Islet of Langerhans (tissue), 1 donor: ENCODE results near the gene UGT1A7.
"Not testable (repeated sequence)": the region's sequence is repeated elsewhere in the genome, so short reads cannot be mapped to it uniquely, and the experiment has no call there.

Experiments
- FAIRE-seq: peaks from one replicate; lab custom pipeline; 2011; peaks lifted over from hg19 to GRCh38; lab: Jason Lieb, UNC

The UGT1A7 gene

DNA sequence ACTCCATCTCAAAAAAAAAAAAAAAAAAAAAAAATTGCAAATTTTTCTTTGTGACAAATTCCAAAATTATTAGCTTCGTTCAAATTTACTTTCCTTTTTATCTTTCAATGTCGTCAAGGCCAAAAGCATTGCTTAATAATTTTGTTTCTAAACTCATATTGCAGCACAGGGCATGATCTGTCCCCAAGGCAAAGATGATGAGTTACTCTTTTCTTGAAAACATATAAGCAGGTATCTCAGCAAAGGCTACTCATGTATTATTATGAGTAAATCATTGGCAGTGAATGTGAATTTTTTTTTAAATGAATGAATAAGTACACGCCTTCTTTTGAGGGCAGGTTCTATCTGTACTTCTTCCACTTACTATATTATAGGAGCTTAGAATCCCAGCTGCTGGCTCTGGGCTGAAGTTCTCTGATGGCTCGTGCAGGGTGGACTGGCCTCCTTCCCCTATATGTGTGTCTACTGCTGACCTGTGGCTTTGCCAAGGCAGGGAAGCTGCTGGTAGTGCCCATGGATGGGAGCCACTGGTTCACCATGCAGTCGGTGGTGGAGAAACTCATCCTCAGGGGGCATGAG is at the start of gene UGT1A7:
UGT1A7 (plus strand) TSS at position 381 of the 579 bp plus-strand sequence; CDS start at position 418, 37 bp downstream.
- no peak for FAIRE-seq

DNA sequence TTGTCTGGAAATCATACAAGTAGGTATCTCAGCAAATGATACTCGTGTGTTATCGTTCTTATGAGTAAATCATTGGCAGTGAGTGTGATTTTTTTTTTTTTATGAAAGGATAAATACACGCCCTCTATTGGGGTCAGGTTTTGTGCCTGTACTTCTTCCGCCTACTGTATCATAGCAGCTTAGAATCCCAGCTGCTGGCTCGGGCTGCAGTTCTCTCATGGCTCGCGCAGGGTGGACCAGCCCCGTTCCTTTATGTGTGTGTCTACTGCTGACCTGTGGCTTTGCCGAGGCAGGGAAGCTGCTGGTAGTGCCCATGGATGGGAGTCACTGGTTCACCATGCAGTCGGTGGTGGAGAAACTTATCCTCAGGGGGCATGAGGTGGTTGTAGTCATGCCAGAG is 45.4 kb upstream of the UGT1A7 start, which contains the start of gene UGT1A10:
UGT1A10 (plus strand) TSS at position 143 of the 400 bp plus-strand sequence; CDS start at position 218, 75 bp downstream.
- not testable (repeated sequence) for FAIRE-seq

DNA sequence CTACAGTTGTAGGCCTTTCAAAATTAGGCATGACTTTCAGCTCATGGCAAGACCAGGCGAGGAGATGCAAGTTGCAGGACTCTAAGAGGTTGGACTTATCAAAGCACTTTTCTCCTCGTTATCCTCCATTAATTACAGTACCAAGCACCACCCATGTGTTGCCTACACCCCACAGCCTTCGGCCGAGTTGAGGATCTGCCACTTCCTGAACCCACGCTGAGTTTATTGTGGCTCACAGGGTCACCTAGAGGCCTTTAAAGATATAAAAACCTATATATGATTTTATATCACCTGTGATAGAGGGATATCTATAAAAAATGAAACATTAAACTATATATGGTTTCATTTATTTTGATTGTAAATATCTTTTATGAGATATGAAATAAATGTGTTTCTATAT is 42.9 kb upstream of the UGT1A7 start:
- FAIRE-seq: no peak

DNA sequence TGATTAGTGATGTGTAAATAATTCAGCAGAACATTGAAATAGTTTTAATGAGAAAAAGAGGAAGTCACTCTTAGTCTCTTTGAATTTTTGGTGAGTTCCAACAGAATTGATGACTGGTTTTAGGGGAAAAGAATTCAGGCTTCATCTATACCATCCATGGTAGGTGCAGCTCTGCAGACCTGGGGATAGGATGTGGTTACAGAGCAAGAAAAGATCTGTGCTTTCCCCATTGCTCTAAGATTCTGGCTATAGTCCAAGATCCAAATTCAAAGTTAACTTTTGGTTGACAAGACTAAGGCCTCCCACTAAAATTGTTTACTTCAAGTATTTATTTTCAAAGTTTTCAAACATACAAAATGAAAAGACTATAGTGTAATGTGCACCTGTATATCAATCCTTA is 41.8 kb upstream of the UGT1A7 start:
- no peak for FAIRE-seq

DNA sequence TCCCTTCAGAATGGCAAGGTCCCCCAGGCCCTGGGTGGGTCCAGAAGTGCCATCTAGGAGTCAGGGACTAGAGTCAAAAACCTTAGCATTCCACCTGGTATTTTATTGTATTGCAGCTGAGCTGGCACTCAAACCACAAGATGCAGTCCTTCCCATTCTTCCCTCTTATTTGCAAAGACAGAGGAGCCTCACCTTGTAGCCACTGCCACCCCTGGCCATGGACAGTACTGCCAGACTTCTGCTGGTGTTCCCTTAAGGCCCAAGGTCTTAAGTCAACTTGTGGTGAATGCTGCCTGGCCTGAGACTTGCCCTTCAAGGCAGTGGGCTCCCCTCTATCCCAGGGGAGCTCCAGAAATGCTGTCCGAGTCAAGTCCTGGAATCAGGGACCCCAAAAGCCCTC is 38.6 kb upstream of the UGT1A7 start:
- FAIRE-seq: no peak

DNA sequence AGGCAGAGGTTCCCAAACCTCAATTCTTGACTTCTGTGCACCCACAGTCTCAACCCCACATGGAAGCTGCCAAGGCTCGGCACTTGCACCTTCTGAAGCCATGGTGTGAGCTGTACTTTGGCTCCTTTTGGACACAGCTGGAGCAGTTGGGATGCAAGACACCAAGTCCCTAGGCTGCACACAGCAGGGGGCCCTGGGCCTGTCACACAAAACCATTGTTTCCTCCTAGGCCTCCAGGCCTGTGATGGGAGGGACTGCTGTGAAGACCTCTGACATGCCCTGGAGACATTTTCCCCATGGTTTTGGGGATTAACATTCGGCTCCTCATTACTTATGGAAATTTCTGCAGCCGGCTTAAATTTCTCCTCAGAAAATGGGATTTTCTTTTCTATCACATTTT is 35.7 kb upstream of the UGT1A7 start:
- FAIRE-seq: not testable (repeated sequence)

DNA sequence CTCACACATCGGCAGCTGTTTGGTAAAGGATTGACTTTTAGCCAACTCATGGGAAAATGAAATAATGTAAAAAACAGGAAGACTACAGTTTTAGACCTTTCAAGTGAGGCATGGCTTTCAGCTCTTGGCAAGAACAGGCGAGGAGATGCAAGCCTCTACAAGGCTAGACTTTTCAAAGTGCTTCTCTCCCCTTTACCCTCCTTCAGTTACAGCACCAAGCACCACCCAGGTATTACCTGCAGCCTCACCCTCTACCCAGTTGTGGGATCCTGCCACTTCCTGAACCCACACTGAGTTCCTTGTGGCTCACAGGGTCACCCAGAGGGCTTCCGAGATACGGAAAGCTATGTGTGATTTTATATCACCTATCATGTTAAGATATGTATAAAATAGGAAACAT is 30.7 kb upstream of the UGT1A7 start:
- FAIRE-seq: no peak

DNA sequence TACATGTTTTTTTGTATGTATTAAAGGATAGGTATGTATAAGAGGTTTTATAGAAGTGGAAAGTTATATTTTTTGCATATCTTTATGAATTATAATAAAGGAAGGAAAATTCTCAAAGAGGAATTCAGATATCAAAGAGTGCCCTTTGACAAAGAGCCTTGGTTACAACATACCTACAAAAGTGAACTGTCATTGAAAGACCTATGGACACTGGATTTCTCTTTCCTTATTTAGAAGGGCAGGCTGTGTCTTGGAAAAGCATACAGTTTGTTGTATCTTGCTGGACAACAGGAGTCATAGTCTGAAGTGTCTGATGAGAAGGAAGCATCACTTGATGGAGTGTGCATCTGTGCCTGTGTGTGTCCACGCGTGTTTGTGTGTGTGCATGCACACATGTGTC is 30.3 kb upstream of the UGT1A7 start:
- no peak for FAIRE-seq

DNA sequence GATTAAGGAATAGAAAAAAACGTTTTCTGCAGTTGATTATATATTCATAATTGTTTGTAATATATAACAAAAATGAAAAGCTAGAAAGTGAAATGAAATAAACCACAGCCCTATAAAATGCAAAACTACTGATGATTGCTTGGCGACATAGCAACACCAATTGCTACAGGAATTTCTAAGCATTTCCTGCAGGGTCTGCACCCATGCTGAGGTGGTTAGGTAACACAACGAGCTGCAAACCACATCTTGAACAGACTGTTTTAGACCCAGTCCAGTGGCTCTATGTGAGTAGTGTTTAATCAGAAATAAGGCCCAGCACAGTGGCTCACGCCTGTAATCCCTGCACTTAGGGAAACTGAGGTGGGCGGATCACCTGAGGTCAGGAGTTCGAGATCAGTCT is 27.2 kb upstream of the UGT1A7 start:
- FAIRE-seq: no peak

DNA sequence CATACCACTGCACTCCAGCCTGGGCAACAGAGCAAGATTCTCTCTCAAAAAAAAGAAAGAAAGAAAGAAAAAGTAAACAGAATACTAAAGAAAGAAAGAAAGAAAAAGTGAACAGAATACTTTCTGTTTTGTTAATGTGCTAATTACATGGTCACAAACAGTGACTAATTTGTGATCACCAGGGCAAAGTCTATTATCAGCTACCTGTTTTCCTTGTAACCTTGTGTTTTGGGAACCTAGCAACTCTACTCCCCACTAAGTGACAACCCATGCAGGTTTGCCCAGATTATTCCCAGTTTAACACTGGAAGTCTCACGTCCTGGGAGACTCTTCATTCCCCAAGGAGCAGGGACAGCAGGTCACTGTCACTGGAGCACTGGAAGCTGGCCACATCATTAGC is 26.7 kb upstream of the UGT1A7 start:
- FAIRE-seq: no peak

DNA sequence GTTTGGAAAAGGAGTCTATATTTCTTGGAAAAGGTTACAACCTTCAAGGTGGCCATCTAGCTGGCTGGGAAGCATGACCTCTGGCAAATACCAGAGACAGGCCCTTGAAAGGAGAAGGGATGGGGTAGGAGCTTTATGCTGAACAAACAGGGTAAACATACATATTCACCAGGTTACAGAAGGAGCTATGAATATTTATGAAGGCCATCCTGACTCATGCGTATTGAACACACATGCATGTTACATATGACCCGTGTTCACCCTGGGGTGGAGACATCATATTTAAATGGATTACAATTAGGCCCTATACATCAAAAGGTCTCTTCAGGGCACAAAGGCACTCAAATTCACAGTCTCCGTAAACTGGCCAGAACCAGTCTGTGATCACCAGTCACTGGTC is 25.8 kb upstream of the UGT1A7 start:
- not testable (repeated sequence) for FAIRE-seq

DNA sequence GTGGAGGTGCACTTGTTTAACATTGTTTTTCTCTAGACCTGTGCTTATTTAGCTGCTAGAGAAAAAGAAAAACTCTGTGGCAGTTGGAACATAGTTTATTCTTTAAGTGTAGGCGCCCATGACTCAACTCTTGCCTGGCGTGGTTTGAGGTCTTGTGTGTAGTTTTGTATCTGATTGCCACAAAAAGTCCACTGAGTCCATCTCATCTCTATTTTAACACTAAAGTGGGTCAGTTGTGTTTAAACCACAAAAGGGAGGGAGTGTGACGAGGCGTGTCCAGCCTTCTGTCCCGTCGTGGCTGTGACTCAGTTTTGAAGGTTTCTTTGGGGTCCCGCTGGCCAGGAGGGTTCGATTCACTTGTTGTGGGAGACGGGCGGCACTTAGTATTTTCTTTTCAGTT is 25.3 kb upstream of the UGT1A7 start:
- FAIRE-seq: no peak

DNA sequence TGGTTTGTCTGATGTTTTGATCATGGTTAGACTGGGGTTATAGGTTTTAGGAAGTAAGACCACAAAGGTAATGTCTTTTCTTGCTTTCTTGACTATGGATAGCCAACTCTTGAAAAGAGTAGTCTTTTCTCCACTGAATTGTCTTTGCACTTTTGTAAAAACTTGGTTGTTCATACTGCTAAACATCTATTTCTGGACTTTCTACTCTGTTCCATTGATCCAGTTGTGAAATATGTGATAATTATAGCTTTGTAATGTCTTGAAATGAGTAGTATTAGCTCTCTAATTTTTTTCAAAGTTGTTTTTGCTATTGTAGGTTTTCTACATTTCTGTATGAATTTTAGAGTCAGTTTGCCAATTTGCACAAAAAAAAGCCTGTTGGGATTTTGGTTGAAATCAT is 23.1 kb upstream of the UGT1A7 start:
- FAIRE-seq: no peak

DNA sequence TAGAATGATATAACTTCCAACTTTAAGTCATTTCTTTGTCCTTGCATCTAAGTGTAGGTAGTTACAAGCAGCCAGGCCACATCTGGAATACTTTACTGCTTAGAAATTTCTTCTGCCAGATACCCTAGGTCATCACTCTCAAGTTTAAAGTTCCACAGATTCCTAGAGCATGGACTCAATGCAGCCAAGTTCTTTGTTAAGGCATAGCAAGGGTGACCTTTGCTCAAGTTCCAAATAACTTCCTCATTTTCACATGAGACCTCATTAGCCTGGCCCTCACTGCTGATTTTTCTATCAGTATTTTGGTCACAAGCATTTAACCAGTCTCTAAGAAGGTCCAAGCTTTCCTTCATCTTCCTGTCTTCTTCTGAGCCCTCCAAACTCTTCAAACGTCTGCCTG is 17.8 kb upstream of the UGT1A7 start:
- no peak for FAIRE-seq

DNA sequence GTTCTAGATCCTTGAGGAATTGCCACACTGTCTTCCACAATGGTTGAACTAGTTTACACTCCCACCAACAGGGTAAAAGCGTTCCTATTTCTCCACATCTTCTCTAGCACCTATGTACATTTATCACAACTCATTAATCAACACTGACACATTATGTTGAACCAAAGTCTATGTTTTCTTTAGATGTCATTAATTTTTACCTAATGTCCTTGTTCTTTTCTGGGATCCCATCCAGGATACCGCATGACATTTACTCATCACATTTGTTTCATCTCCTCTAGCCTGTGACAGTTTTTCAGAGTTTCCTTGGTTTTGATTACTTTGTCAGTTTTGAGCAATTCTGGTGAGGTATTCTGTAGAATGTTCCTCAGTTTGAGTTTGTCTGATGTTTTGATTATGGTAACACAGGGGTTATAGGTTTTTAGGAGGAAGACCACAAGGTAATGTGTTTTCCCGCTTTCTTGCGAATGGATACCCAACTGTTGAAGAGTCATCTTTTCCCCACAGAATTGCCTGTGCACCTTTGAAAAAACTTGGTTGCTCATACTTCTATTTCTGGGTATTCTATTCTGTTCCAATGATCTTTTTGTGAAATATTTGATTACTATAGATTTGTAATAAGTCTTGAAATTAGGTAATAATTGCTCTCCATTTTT is 13.0 kb upstream of the UGT1A7 start:
- no peak for FAIRE-seq

DNA sequence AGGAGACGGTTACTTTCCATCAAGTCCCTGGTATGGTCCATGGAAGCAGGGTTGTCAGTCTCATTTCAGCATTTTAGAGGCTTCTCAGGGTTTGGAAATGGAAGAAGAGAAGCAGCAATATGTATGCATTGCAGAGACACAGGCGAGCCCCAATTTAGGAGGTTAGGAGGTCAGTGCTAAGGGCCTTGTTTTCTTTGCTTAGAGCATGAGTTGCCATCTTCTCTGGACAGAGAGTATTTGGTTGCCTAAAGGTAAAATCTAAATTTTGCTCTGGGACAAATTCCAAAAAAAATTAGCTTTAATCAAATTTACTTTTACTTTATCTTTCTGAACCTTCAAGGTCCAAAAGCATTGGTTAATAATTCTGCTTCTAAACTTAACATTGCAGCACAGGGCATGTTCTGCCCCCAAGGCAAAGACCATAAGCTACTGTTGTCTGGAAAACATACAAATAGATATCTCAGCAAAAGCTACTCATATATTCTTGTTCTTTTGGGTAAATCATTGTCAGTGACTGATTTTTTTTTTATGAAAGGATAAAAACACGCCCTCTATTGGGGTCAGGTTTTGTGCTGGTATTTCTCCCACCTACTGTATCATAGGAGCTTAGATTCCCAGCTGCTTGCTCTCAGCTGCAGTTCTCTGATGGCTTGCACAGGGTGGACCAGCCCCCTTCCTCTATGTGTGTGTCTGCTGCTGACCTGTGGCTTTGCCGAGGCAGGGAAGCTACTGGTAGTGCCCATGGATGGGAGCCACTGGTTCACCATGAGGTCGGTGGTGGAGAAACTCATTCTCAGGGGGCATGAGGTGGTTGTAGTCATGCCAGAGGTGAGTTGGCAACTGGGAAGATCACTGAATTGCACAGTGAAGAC is 10.2 kb upstream of the UGT1A7 start, which contains the start of gene UGT1A9:
UGT1A9 (plus strand) TSS at position 609 of the 872 bp plus-strand sequence; CDS start at position 646, 37 bp downstream.
- FAIRE-seq: no peak

DNA sequence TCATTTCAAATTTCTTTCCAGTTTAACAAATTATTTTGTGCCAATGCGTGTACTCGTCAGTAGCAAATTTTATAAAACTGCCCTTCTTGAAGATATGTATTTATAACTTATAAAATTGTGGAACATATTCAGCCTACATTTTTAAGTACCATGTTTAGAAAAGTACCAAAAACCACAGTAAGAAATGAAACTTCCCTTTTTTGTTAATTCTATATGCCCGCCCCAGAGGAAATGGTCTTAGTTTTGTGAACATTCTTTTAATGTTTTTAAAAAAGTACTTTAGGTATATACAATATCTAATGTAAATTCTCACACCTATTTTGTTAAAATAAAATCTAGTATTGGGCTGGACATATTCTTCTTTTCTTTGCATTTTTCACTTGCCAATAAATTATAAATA is 8.8 kb upstream of the UGT1A7 start:
- no peak for FAIRE-seq

DNA sequence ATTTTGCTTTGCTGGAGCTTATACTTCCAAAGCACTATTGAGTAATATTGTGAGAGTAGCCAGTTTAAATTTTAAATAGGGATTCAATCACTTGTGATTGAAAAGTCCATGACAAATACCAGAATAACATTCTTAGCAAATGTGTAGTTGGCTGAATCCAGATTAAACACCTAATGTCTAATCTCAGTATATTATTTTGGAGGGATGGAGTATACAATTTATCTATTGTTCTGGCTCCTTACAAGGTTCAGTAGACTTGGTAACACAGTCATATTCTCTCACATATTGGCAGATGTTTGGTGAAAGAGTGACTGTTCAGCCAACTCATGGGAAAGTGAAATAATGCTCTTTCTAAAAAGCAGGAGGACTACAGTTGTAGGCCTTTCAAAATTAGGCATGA is 7.8 kb upstream of the UGT1A7 start:
- FAIRE-seq: no peak

DNA sequence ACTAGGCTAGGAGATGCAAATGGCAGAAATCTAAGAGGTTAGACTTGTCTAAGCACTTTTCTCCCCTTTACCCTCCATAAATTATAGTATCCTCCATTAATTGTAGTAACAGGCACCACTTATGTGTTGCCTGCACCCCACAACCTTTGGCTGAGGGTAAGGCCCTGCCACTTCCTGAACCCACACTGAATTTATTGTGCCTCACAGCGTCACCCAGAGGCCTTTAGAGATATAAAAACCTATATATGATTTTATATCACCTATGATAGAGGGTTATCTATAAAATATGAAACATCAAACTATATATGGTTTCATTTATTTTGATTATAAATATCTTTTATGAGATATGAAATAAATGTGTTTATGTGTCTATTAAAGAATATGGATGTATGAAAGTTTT is 7.4 kb upstream of the UGT1A7 start:
- FAIRE-seq: no peak

DNA sequence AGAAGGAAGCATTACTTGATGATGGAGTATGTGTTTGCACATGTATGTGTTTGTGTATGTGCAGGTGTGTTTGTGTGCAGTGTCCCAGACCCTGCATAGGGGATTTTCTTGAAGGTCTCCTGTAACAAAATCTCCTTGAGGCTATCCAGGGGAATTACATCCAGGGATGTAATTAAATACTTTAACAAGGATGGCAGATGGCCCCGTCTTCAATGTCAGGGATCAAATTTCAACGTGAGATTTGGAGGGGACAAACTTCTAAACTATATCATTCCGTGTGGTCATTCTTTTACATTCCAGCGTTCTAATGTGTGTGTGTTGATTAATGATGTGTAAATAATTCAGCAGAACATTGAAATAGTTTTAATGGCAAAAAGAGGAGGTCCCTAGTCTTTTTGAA is 6.7 kb upstream of the UGT1A7 start:
- no peak for FAIRE-seq

DNA sequence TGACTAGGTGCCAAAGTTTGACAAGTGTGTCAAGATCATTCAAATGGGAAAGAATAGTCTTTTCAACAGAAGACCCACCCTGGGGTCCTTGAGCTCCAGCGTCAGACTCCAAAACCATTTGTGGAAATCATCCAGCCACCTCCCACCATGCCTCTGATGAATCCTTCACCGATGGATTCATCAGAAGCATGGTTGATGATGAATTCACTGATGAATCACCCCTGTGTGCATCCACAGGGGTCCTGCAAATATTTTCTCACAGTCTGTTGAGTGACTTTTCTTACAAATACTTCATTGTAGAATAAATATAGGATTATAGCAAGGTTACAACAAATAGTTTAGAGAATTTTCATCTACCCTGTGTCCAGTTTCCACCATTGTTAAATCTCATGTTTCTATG is 5.7 kb upstream of the UGT1A7 start:
- no peak for FAIRE-seq

DNA sequence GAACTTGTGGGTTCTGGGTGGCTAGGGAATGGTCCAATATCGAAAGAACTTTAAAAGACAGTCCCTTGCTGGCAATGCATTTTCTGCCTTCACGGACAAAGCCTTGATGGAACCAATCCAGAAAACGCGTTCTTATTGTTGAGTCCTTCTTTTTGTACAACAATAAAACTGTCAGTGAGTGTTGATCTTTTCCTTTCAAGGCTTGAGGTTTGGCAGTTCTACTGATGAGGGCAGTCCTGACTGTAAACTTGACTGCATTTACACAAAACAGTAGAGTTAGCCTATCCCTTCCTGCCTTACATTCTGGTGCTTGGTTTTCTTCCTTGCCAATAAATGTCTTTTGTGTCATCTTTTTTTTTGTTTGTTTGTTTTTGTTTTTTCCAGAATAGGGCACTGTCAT is 2.5 kb upstream of the UGT1A7 start:
- FAIRE-seq: no peak

DNA sequence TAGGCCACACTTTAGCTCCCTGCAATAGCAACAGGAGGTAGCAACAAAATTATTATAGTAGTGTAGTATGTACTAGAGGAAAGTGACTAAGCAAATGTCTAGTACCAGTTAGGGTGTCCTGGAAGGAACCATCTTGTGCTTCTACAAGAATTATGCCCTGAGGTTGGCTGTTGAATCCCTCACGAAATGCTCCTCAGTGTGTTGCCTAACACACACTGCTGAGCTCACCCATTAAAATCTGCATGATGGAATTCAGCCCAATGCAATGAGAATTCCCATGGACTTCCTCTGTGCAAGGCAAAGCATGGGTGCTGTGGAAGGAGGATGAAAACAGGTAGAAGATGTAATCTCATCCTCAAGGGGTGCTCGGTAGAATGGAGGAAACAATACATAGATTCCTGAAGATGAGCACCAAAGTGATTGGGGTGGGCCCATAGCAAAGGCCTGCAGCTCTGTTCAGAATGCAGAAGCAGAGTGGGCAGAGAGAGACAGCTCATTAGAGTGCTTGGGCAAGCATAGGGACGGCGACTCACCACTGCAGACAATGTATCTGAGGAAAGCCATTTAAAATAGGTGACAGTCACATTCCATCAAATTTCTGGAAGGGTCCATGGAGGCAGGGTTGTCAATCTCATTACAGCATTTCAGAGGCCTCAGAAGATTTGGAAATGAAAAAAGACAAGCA is 1.2 kb upstream of the UGT1A7 start:
- FAIRE-seq: no peak
